ENCODE results near the gene PIEZO2.

DNA sequence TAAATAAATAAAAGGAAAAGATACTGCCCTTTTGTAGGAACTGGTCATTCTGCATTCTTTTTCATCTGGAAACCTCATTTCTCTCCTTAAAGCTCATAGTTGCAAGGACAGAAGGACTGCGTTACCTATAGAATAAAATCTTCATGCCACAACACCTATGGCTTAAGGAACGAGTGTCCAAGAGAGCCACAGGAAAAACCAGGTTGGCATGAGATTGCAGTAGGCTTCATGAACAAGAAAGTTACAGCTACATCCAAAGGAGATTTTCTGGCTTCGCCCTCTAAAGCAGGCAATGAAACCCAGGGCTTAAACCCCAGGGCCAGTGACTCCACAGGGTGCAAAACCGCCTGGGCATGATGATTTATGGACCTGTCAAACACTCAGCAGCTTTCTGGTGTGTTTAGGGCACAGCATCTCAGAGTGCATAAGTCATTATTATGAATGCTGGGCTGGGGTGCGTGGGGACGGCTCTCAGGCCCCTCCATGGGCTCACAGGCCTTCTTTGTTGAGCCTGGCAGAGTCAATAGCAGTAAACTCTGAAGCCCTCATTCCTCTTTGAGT lies 30.7 kb upstream of the PIEZO2 start:
- TF ChIP-seq, protein P1, sequence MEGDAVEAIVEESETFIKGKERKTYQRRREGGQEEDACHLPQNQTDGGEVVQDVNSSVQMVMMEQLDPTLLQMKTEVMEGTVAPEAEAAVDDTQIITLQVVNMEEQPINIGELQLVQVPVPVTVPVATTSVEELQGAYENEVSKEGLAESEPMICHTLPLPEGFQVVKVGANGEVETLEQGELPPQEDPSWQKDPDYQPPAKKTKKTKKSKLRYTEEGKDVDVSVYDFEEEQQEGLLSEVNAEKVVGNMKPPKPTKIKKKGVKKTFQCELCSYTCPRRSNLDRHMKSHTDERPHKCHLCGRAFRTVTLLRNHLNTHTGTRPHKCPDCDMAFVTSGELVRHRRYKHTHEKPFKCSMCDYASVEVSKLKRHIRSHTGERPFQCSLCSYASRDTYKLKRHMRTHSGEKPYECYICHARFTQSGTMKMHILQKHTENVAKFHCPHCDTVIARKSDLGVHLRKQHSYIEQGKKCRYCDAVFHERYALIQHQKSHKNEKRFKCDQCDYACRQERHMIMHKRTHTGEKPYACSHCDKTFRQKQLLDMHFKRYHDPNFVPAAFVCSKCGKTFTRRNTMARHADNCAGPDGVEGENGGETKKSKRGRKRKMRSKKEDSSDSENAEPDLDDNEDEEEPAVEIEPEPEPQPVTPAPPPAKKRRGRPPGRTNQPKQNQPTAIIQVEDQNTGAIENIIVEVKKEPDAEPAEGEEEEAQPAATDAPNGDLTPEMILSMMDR (optimal IDR thresholded peaks at IDR 0.05 in 1 of 3, IDR thresholded peaks at IDR 0.05 in 1 of 3, conservative IDR thresholded peaks at IDR 0.05 in 1 of 3; ENCODE audit: extremely low read depth in 1 of 3, insufficient read depth in 2 of 3, low read length in 3 of 3) = no peak
- no peak for TF ChIP-seq EZH2 (IDR thresholded peaks at IDR 0.05; ENCODE audit: low read length)

Data from keratinocyte (primary cell).